Gastrocnemius medialis (tissue), 4 donors: Measurements from ENCODE around the gene OSBPL10.

ENCODE experiments used
- CTCF ChIP-seq, 5 experiments: fragments of 450-650 bp in 3 of 5; fragments of 200-600 bp in 2 of 5; sonication (generic) in 2 of 5; IDR thresholded peaks in 4 of 5; conservative IDR thresholded peaks in 1 of 5; 1 replicate in 4 of 5; 2 replicates in 1 of 5; pipeline ENCODE4 v1.5.1; 2016 to 2019; ENCODE audit warnings: antibody characterized with exemption in 5 of 5, mild to moderate bottlenecking in 3 of 5, moderate library complexity in 3 of 5
- POLR2A ChIP-seq, 2 donors: fragments of 450-650 bp; IDR thresholded peaks; one replicate each; pipeline ENCODE4 v1.6.1; 2017; ENCODE audit warnings: antibody characterized with exemption in 2 of 2, mild to moderate bottlenecking in 2 of 2, moderate library complexity in 2 of 2

- TF ChIP-seq POLR2A (IDR thresholded peaks at IDR 0.05) (no peak), CTCF (IDR thresholded peaks at IDR 0.05 in 4 of 5, conservative IDR thresholded peaks at IDR 0.05 in 1 of 5) (no peak)
Observed at GRCh38 chr3:31785734-31786133, 195.3 kb downstream of the OSBPL10 start.
